Gastroesophageal sphincter (tissue), 4 donors: ENCODE results near the gene TUSC2. TPM values are rescaled to one million over a fixed set of nuclear protein-coding genes. Genes with fewer than 3 reads are reported as not detected.

Source experiments
- ATAC-seq: fragments of 150-250 bp; one replicate; pipeline ENCODE4 v1.9.1; 2016; ENCODE audit warnings: mild to moderate bottlenecking, moderate library complexity
- H3K27ac ChIP-seq, 4 donors: fragments of 200-600 bp; sonication (generic) in 3 of 4; 1 replicate in 3 of 4; 2 replicates in 1 of 4; pipeline ENCODE4 v1.5.1; 2016 to 2019
- H3K27me3 ChIP-seq: fragments of 200-600 bp; sonication (generic); one replicate; pipeline ENCODE4 v1.5.1; 2019
- H3K36me3 ChIP-seq, 2 donors: fragments of 200-600 bp; sonication (generic); one replicate each; pipeline ENCODE4 v1.5.1; 2019; ENCODE audit warnings: control low read depth in 1 of 2
- H3K4me1 ChIP-seq, 3 donors: fragments of 200-600 bp; sonication (generic); 1 replicate in 2 of 3; 2 replicates in 1 of 3; pipeline ENCODE4 v1.5.1; 2016 to 2019; ENCODE audit warnings: control low read depth in 2 of 3
- H3K4me3 ChIP-seq, 2 donors: fragments of 200-600 bp; sonication (generic); one replicate each; pipeline ENCODE4 v1.5.1; 2019; ENCODE audit warnings: mild to moderate bottlenecking in 1 of 2, moderate library complexity in 1 of 2
- H3K9me3 ChIP-seq, 3 donors: fragments of 200-600 bp; sonication (generic); one replicate each; pipeline ENCODE4 v1.5.1; 2017 to 2019; ENCODE audit warnings: control low read depth in 2 of 3
- EP300 ChIP-seq: sonication (generic); formaldehyde crosslinking; IDR thresholded peaks from one replicate; pipeline ENCODE4 v1.6.1; 2017; ENCODE audit warnings: antibody characterized with exemption, mild to moderate bottlenecking
- POLR2A ChIP-seq, 2 donors: fragments of 450-650 bp; IDR thresholded peaks; one replicate each; pipeline ENCODE4 v1.6.1; 2017; ENCODE audit warnings: antibody characterized with exemption in 2 of 2, mild to moderate bottlenecking in 2 of 2, moderate library complexity in 1 of 2
- POLR2AphosphoS5 ChIP-seq: sonication (generic); formaldehyde crosslinking; IDR thresholded peaks from one replicate; pipeline ENCODE4 v1.6.1; 2017; ENCODE audit warnings: antibody characterized with exemption
- WGBS, 2 donors: methylation state at CpG; one replicate each; pipeline ENCODE4 v1.1.5; 2018; ENCODE audit warnings: low coverage in 1 of 2; 5-methylcytosine and 5-hydroxymethylcytosine counted together
- total RNA-seq, 4 donors: library from RNA; depleted of rRNA; stranded (reverse); fragments of >200 nt; gene quantifications; one replicate each; pipeline ENCODE4 v1.1.0, GENCODE V29; 2016
- TF ChIP-seq, protein P1 (sequence below), 4 experiments: fragments of 200-600 bp in 2 of 4; fragments of 450-650 bp in 2 of 4; sonication (generic) in 1 of 4; IDR thresholded peaks; one replicate each; pipeline ENCODE4 v1.5.1; 2017 to 2019; ENCODE audit warnings: antibody characterized with exemption in 4 of 4, mild to moderate bottlenecking in 2 of 4, moderate library complexity in 2 of 4

TUSC2 gene
- total RNA-seq, 4 donors from 2014 or later = 23.8 to 36.2 (median 31.3) TPM

DNA sequence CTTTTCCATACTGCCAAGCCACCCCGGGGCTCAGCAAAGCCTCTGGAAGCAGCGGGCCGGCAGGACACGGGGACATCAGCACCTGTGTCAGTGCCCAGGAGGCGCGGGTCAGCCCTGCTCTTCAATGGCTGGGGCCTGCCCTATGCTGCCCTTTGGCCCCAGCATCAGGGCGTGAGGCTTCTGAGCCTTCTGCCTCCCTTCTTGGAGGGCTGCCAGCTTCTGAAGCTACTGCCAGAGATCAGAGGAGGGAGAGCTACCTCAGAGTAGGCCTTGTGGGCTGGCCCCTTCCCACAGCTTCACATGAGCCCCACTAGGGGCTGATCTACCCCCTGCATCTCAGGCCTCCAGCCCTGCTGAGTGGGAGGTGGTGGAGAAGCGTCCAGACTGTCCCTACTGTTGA is 44.3 kb upstream of the TUSC2 start:
- no peak overlapping the region for H3K27ac ChIP-seq
- WGBS, 2 donors = 60% methylated on average over 1 of the region's 8 CpGs; no CpG with 5 or more reads in 1 of the 2 donors
- no peak for TF ChIP-seq EP300
- TF ChIP-seq POLR2AphosphoS5 = no peak
- no peak for TF ChIP-seq POLR2A (IDR thresholded peaks at IDR 0.05)
- TF ChIP-seq, protein P1, sequence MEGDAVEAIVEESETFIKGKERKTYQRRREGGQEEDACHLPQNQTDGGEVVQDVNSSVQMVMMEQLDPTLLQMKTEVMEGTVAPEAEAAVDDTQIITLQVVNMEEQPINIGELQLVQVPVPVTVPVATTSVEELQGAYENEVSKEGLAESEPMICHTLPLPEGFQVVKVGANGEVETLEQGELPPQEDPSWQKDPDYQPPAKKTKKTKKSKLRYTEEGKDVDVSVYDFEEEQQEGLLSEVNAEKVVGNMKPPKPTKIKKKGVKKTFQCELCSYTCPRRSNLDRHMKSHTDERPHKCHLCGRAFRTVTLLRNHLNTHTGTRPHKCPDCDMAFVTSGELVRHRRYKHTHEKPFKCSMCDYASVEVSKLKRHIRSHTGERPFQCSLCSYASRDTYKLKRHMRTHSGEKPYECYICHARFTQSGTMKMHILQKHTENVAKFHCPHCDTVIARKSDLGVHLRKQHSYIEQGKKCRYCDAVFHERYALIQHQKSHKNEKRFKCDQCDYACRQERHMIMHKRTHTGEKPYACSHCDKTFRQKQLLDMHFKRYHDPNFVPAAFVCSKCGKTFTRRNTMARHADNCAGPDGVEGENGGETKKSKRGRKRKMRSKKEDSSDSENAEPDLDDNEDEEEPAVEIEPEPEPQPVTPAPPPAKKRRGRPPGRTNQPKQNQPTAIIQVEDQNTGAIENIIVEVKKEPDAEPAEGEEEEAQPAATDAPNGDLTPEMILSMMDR (IDR thresholded peaks at IDR 0.05) = no peak

DNA sequence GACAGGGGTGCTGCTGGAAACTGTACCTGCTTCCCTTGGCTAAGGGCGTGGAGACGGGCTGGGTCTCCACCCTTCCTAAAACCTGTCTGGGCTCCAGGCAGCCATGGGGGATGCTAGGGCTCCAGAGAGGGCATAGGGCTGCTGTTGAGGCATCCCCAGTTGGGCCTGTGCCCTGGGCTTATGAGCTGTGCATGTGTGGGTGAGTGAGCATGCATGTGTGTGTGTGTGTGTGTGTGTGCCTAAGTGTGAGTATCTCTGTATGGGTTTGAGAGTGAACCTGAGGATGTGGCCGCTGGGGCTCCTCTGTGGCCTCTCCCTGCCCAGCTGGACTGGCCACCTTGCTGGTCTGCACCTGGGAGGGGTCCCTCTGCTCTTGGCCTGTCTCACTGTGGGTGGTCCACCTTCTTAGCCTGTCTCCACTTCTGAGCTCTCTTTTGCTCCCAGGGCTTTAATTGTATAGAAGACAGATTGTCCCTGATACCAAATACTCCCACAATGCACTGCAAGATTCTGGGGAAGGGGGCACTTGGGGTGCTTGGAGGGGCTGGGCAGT is 43.2 kb upstream of the TUSC2 start:
- WGBS, 2 donors = 50 to 82% methylated on average over 1 to 2 of the region's 3 CpGs
- Histone ChIP-seq H3K36me3 (no peaks in the 10 kb centered on the region), H3K27me3 (peaks cover 5% of the 10 kb centered on the region), H3K27ac (no peak overlapping the region), H3K4me1 (peaks cover 0 to under 1% (median 0%) of the 10 kb centered on the region in 3 donors), H3K4me3 (no peak overlapping the region), H3K9me3 (no peaks in the 10 kb centered on the region)
- TF ChIP-seq POLR2A (IDR thresholded peaks at IDR 0.05) (no peak), POLR2AphosphoS5 (no peak), EP300 (no peak)
- TF ChIP-seq, protein P1 (IDR thresholded peaks at IDR 0.05) = no peak
- ATAC-seq = no peak

More for the DNA sequence above, 44.3 kb upstream of the TUSC2 start:
- H3K36me3 ChIP-seq = no peaks in the 10 kb centered on the region
- H3K27me3 ChIP-seq = peaks cover 5% of the 10 kb centered on the region
- H3K4me3 ChIP-seq = no peak overlapping the region
- H3K9me3 ChIP-seq = no peaks in the 10 kb centered on the region
- no peaks in the 10 kb centered on the region for H3K4me1 ChIP-seq
- no peak for ATAC-seq

DNA sequence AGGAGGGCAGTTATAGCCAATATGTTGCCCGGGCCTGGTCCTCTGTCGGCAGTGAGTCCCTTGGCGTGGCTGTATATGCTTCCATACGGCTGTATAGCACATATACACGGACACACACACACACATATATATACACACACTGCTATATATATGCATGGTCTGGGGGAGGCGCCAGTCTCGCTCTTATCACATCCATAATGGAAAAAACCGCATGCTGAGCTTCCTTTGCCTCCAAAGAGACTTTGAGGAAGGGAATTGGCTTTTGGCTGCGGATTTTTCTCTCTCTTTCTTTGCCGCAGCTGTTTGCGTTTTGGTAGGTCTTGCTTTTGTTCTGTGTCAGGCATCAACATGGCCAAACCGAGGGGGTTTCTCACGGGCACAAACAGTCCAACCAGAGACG is 42.6 kb upstream of the TUSC2 start:
- H3K36me3 ChIP-seq = no peaks in the 10 kb centered on the region
- peaks cover 0 to 7% (median 3%) of the 10 kb centered on the region in 3 donors for H3K4me1 ChIP-seq
- TF ChIP-seq, protein P1 (IDR thresholded peaks at IDR 0.05) = no peak
- TF ChIP-seq POLR2A (IDR thresholded peaks at IDR 0.05) (no peak), EP300 (no peak), POLR2AphosphoS5 (no peak)
- H3K4me3 ChIP-seq = no peak overlapping the region
- H3K27ac ChIP-seq = no peak overlapping the region
- H3K27me3 ChIP-seq = peaks cover 5% of the 10 kb centered on the region
- ATAC-seq = no peak
- WGBS, 2 donors = 100% methylated on average over 1 of the region's 14 CpGs; no CpG with 5 or more reads in 1 of the 2 donors
- no peaks in the 10 kb centered on the region for H3K9me3 ChIP-seq

DNA sequence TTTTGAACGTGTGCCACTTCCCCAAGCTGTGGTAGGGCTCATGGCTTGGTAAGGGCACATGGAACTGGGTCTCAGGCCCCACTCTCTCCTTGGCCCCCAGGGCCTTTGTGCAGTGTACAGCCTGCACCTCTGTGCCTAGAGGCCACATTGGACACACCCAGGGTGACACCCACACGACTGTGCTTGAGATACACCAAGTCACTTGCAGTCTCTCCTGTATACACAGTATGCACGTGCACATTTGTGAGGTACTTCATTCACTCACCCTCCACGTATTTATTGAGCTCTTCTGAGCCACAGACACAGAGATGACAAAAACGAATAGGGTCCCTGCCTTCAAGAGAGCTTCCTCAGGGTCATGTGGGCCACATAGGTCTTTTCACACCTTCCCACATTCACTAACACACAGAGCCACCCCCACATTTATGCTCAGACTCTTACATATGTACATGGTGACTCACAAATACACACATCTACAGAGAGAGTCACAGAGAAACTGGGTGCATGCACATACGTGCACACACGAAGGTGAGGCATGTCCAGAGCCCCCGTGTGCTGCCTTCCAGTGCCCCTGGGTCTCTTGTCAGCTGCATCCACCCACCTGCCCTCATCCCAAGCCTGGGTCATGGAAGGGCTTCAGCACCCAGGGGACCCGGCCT is 41.1 kb upstream of the TUSC2 start:
- WGBS, 2 donors = 36 to 74% methylated on average over 3 to 4 of the region's 9 CpGs
- no peak for TF ChIP-seq EP300
- TF ChIP-seq, protein P1 (IDR thresholded peaks at IDR 0.05) = no peak
- no peak for TF ChIP-seq POLR2AphosphoS5
- TF ChIP-seq POLR2A (IDR thresholded peaks at IDR 0.05) = no peak
- no peaks in the 10 kb centered on the region for H3K36me3 ChIP-seq
- peaks cover 0 to 20% (median 10%) of the 10 kb centered on the region in 3 donors for H3K4me1 ChIP-seq
- H3K4me3 ChIP-seq = no peak overlapping the region
- H3K27me3 ChIP-seq = peaks cover 5% of the 10 kb centered on the region
- no peak overlapping the region for H3K27ac ChIP-seq
- no peak for ATAC-seq
- H3K9me3 ChIP-seq = no peaks in the 10 kb centered on the region

DNA sequence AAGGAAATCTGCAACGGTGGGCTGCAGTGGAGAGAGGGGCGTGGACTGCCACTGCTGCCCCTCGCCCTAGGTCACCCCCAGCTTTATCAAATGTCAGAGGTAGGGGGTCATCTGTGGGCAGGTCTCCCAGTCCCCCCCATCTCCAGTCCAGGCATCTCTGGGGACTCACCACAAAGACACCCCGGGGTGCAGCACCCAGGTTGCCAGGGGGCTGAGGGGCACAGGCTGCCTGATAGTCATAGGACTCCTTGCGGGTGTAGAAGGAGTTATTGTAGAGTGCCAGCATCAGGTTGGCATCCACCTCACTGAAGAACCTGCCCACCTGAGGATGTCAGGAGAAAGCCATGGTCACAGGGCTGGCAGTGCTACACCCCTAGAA is 37.8 kb upstream of the TUSC2 start:
- TF ChIP-seq POLR2A (IDR thresholded peaks at IDR 0.05) (no peak), EP300 (no peak), POLR2AphosphoS5 (no peak)
- TF ChIP-seq, protein P1 (IDR thresholded peaks at IDR 0.05) = no peak
- peak overlapping the region in 1 of 2 donors; percentile 67 for H3K4me3 ChIP-seq
- no peak for ATAC-seq
- no peaks in the 10 kb centered on the region for H3K27me3 ChIP-seq
- WGBS, 2 donors = 100% methylated on average over 1 of the region's 5 CpGs; no CpG with 5 or more reads in 1 of the 2 donors
- H3K9me3 ChIP-seq = no peaks in the 10 kb centered on the region
- peak overlapping the region in 2 of 4 donors; percentile 71 to 87 for H3K27ac ChIP-seq
- H3K36me3 ChIP-seq = no peaks in the 10 kb centered on the region
- peaks cover 0 to 22% (median 11%) of the 10 kb centered on the region in 3 donors for H3K4me1 ChIP-seq
